NB4 (cell line): ENCODE results near the gene IDH1.

ENCODE experiments used
- MAX ChIP-seq: IDR thresholded peaks from 2 replicates; pipeline ENCODE4 v1.6.1; 2011; ENCODE audit warnings: low read depth, low read length
- POLR2A ChIP-seq: IDR thresholded peaks from 2 replicates; pipeline ENCODE4 v1.6.1; 2011; ENCODE audit warnings: mild to moderate bottlenecking; ENCODE audit not compliant: insufficient read length; ENCODE audit errors: extremely low read depth
- TF ChIP-seq, protein P1 (sequence below): IDR thresholded peaks from one replicate; pipeline ENCODE4 v1.5.1; 2012; ENCODE audit warnings: low read depth, low read length

- TF ChIP-seq, protein P1, sequence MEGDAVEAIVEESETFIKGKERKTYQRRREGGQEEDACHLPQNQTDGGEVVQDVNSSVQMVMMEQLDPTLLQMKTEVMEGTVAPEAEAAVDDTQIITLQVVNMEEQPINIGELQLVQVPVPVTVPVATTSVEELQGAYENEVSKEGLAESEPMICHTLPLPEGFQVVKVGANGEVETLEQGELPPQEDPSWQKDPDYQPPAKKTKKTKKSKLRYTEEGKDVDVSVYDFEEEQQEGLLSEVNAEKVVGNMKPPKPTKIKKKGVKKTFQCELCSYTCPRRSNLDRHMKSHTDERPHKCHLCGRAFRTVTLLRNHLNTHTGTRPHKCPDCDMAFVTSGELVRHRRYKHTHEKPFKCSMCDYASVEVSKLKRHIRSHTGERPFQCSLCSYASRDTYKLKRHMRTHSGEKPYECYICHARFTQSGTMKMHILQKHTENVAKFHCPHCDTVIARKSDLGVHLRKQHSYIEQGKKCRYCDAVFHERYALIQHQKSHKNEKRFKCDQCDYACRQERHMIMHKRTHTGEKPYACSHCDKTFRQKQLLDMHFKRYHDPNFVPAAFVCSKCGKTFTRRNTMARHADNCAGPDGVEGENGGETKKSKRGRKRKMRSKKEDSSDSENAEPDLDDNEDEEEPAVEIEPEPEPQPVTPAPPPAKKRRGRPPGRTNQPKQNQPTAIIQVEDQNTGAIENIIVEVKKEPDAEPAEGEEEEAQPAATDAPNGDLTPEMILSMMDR: no peak
- TF ChIP-seq MAX (no peak), POLR2A (no peak)
These were observed 5.6 kb downstream of the IDH1 start for GRCh38 chr2:208249296-208249695.
